H7 (cell line): Measurements from ENCODE around the gene PRRC2B. TPM values are rescaled to one million over a fixed set of nuclear protein-coding genes. Genes with fewer than 3 reads are reported as not detected.

Source experiments
- total RNA-seq: library from RNA; depleted of rRNA; stranded (reverse); fragments of >200 nt; shearing (Covaris generic); gene quantifications from 2 replicates; pipeline ENCODE4 v1.2.3, GENCODE V29; 2014; rRNA removed

PRRC2B gene
- total RNA-seq, 1 experiment from 2014 or later: 77.4 TPM

Other genes with a start within 250 kb of the PRRC2B start
- 1.6 and 3.4 TPM in 2 replicates for gene FAM78A, start 117.6 kb upstream of the PRRC2B start, total RNA-seq
- gene PLPP7, start 104.4 kb upstream of the PRRC2B start, total RNA-seq: 8.2 and 8.8 TPM in 2 replicates
- 21.1 and 24.0 TPM in 2 replicates for gene POMT1, start 108.8 kb downstream of the PRRC2B start, total RNA-seq
- 31.2 and 33.2 TPM in 2 replicates for gene UCK1, start 137.2 kb downstream of the PRRC2B start, total RNA-seq
- 0.22 and 1.5 TPM in 2 replicates for gene PRRT1B, start 151.4 kb downstream of the PRRC2B start, total RNA-seq